HG03095 (cell line): ENCODE results near the gene RAB3IP.
"Not testable (repeated sequence)": the region's sequence is repeated elsewhere in the genome, so short reads cannot be mapped to it uniquely, and the experiment has no call there.

Experiments used
- ATAC-seq: cut with Tn5 transposase; IDR thresholded peaks from one replicate; pipeline ENCODE4 v1.9.1; 2021; ENCODE audit warnings: moderate library complexity; ENCODE audit not compliant: unreplicated experiment

Gene RAB3IP

DNA sequence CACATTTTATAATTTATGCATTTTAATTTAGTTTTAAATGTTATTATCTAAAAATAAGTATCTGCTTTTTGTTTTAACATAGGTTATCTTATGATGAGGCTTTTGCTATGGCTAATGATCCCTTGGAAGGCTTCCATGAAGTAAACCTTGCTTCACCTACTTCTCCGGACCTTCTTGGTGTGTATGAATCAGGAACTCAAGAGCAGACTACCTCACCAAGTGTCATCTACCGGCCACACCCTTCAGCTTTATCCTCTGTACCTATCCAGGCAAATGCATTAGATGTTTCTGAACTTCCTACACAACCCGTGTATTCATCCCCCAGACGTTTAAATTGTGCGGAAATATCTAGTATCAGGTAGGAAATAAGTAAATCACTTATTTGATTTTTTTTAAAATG lies 16.6 kb downstream of the RAB3IP start:
- ATAC-seq, result no peak

- no peak for ATAC-seq
Measured at GRCh38 chr12:69756088-69756755, 17.6 kb downstream of the RAB3IP start.

DNA sequence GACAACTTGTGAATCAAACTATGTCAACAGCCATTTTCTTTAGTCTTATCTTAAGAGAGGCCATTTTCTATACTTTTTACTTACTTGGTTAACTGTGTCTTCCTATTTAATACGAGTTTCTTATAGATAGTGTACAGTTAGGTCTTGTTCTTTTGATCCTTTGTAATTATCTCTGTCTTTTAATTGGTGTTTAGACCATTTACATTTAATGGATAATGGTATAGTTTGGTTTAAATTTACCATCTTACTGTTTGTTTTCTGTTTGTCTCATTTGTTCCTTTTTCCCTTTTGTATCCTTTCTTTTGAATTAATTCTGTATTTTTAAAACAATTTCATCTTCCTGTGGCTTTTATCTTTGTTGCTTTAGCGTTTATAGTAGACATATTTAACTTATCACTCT lies 19.4 kb downstream of the RAB3IP start:
- ATAC-seq, result no peak

DNA sequence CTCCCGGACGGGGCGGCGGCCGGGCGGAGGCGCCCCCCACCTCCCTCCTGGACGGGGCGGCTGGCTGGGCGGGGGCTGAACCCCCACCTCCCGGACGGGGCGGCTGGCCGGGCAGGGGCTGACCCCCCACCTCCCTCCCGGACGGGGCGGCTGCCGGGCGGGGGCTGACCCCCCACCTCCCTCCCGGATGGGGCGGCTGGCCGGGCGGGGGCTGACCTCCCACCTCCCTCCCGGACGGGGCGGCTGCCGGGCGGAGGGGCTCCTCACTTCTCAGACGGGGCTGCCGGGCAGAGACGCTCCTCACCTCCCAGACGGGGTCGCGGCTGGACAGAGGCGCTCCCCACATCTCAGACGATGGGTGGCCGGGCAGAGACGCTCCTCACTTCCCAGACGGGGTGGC lies 20.9 kb downstream of the RAB3IP start:
- ATAC-seq, result not testable (repeated sequence)

- no peak for ATAC-seq
Measured at GRCh38 chr12:69765515-69765914, 26.9 kb downstream of the RAB3IP start.

DNA sequence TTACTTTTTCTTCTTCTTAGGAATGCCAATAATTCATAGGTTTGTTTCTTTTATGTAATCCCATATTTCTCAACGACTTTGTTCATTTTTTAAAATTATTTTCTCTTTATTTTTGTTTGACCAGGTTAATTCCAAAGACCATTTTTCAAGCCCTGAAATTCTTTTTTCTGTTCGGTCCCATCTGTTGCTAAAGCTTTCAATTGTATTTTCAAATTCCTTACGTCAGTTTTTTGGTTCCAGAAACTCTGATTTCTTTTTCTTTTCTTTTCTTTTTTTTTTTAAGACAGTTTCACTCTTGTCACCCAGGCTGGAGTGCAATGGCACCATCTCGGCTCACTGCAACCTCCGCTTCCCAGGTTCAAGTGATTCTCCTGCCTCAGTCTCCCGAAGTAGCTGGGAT lies 27.6 kb downstream of the RAB3IP start:
- no peak for ATAC-seq

DNA sequence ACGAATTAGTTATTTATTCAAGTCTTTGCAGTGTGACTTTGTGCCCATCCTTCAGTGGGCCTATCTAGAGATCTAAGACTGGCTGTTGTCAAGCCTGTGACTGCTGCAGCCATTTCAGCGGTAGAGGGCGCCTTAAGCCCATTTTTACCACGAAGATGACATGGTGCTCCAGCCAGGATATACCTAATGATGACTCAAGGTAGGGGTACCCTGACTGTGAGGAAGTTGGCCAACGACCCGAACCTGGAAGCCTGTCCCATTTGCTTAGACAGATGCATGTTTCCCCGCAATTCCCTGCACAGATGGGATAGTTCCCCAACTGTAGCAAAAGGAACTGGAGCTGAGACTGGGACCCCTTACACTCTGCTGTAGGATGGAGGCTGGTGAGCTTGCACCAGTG lies 41.3 kb downstream of the RAB3IP start:
- no peak for ATAC-seq

DNA sequence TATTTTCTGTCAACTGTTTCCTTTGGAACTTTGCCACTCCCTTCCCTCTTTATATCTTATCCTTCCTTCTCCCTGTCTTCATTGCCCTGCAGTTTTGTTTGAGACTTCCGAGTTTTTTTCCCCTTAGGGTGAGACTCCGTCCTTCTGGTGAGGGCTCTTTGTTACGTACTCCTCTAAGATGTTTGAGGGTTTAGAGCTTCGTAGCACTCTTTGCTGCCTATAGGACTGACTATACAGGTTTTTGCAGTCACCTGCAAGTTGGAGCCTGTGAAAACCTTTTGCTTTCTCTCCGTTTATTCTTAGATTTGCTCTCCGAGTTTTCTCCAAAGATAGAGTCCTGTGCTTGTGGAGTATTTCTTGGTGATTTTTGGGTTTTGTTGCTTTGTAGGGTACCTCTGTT lies 44.7 kb downstream of the RAB3IP start:
- no peak for ATAC-seq

- no peak for ATAC-seq
Measured at GRCh38 chr12:69789351-69789750, 50.7 kb downstream of the RAB3IP start.

DNA sequence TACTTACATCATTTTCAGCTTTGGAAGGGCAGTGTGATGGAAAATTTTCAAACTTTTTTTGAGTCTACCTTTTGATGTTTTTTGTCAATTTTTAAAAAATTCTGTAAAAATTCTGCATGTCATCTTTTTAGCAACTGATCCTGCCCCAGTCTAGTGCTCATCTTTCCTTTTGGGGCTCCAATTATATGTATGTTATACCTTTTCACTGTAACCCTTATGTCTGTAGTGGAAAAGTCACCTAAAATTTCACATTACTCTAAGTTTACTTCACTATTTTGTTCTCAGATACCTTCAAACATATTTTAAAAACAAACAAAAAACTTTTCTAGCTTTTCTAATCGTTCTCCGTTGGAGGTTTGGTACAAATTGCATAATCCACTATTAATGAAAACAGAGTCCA lies 53.9 kb downstream of the RAB3IP start:
- no peak for ATAC-seq

- ATAC-seq, result not testable (repeated sequence)
Measured at GRCh38 chr12:69807101-69807897, 68.6 kb downstream of the RAB3IP start.

- ATAC-seq, result no peak
Measured at GRCh38 chr12:69810870-69811498, 72.3 kb downstream of the RAB3IP start.

DNA sequence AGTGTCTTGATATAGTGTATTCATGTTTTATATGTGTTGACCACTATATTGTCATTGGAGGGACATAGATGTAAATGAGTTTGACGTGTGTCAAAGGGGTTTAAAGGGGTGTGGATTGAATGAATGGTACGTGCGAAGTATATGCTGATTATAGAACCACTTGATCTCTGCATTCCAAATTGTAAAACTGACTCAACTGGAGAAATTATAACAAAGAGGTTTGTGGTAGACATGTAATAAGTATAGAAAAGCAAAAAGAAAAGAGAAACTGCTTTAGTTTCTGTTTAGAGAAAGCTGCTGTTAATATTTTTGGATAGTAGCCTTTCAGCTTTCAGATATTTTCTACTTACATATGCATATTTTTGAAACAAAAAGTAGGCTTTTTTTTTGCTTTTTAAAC lies 77.4 kb downstream of the RAB3IP start:
- no peak for ATAC-seq

DNA sequence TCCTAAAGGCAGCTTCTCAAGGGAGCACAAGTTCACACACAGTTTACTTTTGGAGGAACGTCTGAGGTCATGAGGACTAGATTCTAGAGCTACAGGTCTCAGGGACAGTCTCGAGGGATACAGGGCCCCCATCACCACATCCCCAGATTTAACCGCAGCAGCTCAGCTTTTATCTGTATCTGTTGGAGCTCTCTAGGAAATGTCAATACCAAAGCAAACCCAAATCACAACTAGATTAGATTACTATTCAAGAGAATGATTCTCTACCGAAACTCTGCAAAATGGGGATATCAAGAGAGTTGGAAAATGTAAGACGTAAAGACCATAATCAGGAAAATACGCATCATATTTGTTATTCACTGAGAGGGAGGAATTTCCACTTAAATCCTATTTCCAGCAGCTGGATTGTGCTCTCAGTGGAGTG lies 82.4 kb downstream of the RAB3IP start:
- no peak for ATAC-seq

DNA sequence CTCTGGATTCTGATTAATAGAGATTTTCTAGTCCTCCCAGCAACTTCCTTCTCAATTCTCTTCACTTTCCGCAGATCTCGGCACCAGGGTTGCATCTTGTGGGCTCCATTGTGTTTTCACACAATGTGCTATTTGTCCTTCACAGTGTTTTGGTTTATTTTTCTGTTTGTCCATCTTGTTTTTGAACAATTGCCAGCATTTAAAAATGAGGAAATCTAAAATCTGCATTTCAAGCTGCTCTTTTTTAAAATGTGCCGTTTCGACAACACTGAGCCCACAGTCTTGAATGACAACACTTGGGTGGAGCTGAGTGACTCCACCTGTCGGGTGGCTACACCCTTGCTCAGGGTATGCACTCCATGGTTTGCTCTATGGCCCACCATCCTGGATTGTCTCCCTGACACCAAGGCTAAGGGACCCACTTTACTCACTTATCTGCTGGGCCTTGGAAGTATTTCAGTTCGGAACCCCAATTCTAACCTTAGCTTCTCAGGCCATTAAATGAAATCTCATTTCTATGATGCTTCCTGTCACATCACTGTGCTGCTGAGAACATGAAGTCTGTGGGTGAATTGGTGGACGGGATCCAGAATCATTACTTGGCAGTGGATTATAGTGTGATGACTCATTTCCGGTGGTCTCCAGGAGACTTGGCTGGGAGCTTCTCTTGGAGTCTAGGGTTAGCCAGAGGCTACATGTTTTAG lies 82.9 kb downstream of the RAB3IP start:
- no peak for ATAC-seq

DNA sequence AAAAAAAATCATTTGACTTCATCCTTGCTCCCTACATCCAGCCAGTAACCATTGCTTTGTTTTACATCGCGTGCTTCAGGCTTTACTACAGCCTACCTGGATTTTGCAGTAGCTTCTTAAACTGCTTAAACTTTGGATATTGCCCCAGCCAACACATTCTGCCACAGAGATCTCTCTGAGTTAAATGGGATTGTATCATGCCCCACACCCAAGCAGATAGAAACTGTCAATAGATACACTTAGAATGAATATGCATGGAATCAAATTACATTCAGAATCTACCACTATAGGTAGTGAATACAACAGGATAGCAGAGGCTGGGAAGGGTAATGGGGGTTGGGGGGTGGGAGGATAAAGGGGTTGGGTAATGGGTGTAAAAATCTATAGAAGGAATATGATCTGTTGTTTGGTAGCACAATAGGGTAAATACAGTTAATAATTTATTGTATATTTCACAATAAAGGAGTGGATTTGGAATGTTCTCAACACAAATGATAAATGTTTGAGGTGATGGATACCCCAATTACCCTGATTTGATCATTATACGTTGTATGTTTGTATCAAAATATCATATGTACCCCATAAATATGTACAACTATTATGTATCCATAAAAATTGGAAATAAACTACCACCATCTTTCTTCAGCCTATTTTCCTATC lies 83.7 kb downstream of the RAB3IP start:
- no peak for ATAC-seq

GRCh38 chr12:69824028-69824427 lies 85.4 kb downstream of the RAB3IP start:
- no peak for ATAC-seq

DNA sequence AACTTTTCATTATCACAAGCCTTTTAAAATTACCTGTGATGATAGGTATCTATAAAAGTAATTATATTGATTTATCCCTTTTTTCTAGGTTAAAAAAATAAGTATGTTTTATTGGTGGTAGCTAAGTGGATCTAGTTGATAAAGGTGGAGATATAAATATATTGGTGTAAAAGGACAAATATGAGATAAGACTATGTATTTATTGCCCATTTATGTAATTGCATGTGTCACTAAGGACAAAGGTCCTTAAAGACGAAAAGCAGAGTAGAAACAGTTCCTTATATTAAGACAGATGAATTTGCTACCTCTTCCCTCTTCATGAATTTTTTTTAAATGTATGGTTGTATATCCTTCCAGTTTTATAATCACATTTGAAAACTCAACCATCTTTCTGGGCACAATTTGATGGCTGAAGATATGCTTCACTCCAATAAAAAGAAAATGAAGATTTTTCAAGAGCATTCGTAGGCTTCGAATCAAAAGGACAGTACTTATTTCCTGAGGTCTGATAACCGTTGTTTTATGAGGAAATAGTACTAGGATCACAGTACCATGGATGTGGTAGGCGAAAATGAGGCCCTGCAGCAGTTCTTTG lies 86.4 kb downstream of the RAB3IP start, which contains the start of gene MYRFL:
Gene MYRFL, plus strand, starts transcription at position 262 of the 595 bp plus-strand sequence. Its CDS starts 291 bp downstream, at position 553.
- ATAC-seq, result no peak

DNA sequence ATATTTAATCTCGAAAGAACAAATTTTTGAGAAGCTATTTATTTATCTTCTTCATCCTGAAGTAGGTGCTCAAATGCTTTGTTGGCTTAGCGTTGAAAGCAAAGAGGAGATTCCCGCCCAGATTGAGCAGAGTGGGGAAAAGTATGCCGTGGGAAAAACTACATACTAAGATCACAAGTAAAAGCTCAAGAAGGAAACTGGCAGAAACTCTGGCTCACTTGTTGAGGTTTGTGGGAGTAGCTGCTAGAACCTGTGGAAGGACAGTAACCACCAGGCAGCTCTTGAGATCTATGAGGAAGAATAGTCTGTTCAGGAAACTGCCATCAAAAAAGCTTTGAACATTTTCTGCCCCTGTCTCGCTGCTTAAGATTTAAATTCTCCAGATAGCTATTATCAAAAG lies 90.2 kb downstream of the RAB3IP start:
- ATAC-seq, result no peak

DNA sequence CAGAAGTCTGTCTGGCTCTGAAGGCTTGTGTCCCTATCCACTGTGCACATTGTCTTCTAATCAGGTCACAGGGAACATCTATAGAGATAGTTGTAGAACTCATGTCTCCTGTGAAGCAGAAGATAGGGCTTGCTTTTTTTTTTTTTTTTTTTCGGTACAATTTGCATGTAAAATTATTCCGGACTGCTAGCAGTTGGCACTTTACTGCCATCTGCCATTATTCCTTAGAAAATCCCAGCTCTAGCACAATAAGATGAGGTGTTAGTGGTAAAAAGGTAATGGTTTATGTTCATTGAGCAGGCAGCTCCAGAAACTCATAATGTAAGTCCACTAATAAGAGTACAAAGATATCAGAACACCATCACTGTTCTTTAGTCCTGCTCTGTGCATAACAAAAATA lies 95.0 kb downstream of the RAB3IP start:
- no peak for ATAC-seq
